Neutrophil (primary cell): ENCODE data around the gene PLXNB2.

Experiments used
- H3K27ac ChIP-seq: fragments of 200-600 bp; sonication (generic); 2 replicates; pipeline ENCODE4 v1.5.1; 2016; ENCODE audit warnings: mild to moderate bottlenecking, moderate library complexity
- H3K27me3 ChIP-seq: fragments of 200-600 bp; sonication (generic); 2 replicates; pipeline ENCODE4 v1.6.0; 2016; ENCODE audit warnings: mild to moderate bottlenecking
- H3K36me3 ChIP-seq: fragments of 200-600 bp; sonication (generic); 2 replicates; pipeline ENCODE4 v1.5.1; 2017
- H3K4me1 ChIP-seq, 2 experiments: fragments of 200-600 bp in 1 of 2; sonication (generic) in 1 of 2; 1 replicate in 1 of 2; 2 replicates in 1 of 2; pipeline versions ENCODE4 v1.5.1 to v1.6.1; 2013 to 2016; ENCODE audit warnings: low read depth in 1 of 2, low read length in 1 of 2, mild to moderate bottlenecking in 1 of 2, moderate library complexity in 1 of 2; ENCODE audit not compliant: control insufficient read depth in 1 of 2, insufficient read depth in 1 of 2
- H3K4me3 ChIP-seq, 2 experiments: fragments of 200-600 bp in 1 of 2; sonication (generic) in 1 of 2; 1 replicate in 1 of 2; 2 replicates in 1 of 2; pipeline ENCODE4 v1.5.1; 2013 to 2016; ENCODE audit warnings: low read depth in 1 of 2, low read length in 1 of 2, mild to moderate bottlenecking in 1 of 2, moderate library complexity in 1 of 2
- H3K9me3 ChIP-seq: fragments of 200-600 bp; sonication (generic); 2 replicates; pipeline ENCODE4 v1.5.1; 2016
- TF ChIP-seq, protein P1 (sequence below): fragments of 200-600 bp; sonication (generic); IDR thresholded peaks from 2 replicates; pipeline ENCODE4 v1.5.1; 2016; ENCODE audit warnings: antibody characterized with exemption

The PLXNB2 gene

DNA sequence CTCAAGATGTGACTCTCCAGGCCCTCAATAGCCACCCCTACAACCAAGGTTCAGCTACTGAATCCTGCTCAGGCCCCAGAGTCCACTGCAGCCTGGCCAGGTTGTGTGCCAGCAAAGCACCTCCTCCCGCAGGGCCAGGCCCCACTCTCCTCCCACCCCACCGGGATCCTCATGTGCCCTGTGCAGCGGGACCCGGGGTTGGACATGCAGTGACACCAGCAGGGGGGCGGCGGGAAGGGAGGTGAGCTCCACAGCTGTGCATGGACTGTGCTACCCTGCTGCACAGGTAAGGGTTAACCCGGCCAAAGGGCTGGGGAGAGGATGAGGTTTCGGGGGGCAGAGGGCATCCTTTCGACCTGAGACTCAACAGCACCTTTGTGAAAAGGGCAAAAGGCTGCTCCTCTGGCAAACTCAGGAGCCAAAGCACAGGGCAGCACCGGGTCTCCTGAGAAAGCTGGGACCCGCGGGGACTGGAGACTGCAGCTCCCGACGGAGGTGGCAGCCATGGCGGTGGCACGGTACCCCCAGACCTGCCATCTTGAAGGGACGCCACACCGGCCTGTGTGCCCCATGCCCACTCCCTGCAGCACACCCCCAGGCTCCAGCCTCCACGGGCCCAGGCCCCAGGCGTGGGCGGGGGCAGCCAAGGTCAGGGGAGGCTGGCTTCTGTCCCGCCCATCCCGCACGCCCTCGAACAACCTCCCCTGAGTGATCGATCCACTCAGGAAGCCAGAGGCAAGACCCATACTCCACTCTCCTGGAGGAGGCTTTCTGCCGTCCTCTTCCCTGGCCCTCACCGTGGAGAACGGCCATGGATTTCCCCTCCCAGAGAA is 10.6 kb downstream of the PLXNB2 start:
- Histone ChIP-seq H3K4me3 (no peak overlapping the region), H3K27me3 (peaks cover 90% of the 10 kb centered on the region), H3K9me3 (no peaks in the 10 kb centered on the region), H3K36me3 (no peaks in the 10 kb centered on the region), H3K4me1 (peaks cover 0 to 10% of the 10 kb centered on the region in 2 experiments), H3K27ac (no peak overlapping the region)
- TF ChIP-seq, protein P1, sequence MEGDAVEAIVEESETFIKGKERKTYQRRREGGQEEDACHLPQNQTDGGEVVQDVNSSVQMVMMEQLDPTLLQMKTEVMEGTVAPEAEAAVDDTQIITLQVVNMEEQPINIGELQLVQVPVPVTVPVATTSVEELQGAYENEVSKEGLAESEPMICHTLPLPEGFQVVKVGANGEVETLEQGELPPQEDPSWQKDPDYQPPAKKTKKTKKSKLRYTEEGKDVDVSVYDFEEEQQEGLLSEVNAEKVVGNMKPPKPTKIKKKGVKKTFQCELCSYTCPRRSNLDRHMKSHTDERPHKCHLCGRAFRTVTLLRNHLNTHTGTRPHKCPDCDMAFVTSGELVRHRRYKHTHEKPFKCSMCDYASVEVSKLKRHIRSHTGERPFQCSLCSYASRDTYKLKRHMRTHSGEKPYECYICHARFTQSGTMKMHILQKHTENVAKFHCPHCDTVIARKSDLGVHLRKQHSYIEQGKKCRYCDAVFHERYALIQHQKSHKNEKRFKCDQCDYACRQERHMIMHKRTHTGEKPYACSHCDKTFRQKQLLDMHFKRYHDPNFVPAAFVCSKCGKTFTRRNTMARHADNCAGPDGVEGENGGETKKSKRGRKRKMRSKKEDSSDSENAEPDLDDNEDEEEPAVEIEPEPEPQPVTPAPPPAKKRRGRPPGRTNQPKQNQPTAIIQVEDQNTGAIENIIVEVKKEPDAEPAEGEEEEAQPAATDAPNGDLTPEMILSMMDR, result no peak

DNA sequence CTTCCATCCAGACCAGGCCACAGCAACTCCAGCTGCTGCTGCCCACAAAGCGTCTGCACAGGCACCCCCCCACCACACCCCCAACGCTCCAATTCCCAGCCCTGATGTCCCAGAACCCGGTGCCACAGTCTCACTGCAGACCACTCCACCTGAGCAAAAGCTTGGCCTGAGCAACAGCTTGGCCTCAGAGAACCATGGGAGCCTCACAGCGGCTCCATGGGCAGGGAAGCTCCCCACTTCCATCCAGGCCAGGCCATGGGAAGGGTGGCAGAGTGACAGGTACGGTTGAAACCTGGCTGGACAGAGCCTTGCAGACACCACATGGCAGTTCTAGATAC is 13.2 kb downstream of the PLXNB2 start:
- Histone ChIP-seq H3K27ac (no peak overlapping the region), H3K4me1 (peaks cover 0 to 1% of the 10 kb centered on the region in 2 experiments), H3K9me3 (no peaks in the 10 kb centered on the region), H3K4me3 (no peak overlapping the region), H3K27me3 (peaks cover 79% of the 10 kb centered on the region), H3K36me3 (no peaks in the 10 kb centered on the region)
- TF ChIP-seq, protein P1, result no peak

DNA sequence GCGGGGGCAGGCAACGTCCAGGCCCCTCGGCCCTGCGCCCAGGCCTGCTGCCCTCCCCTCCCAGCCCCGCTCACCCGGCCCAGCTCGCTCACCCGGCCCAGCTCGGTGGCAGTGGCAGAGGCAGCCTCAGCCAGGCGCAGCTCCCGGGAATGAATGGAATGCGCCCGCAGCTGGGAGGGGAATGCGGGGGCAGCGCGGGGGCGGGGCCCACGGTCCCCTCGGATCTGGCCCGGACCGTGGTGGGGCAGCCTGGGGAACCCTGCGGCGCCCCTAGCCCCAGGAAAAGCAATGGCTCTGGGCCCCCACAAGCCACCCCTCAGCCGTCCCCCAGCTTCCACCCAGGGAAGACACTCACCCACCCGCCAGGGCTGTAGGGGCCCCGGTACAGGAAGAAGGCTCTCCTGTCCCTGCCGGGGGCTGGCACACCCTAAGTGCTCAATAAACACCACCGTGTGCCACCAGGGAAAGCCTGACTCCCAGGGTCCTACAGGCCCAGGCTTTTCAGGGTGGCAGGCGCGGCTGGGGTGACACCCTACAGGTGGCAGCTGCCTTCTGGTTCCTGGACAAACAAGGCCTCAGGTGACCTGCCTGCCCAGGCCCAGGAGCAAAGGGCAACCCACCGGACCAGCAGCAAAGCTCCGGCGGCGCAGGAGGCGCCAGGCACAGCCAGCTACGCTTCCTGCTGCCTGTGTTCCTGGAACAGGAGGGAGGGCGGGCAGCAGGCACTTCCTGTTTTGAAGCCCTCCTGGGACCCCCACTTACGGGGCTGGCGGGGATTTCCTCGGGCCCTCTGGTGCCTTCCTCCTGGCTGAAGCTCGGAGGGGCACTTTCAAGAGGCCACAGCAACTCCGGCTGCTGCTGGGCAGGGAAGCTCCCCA is 13.8 kb downstream of the PLXNB2 start:
- no peaks in the 10 kb centered on the region for H3K4me1 ChIP-seq
- H3K27ac ChIP-seq, result no peak overlapping the region
- TF ChIP-seq, protein P1, result no peak
- no peak overlapping the region for H3K4me3 ChIP-seq
- no peaks in the 10 kb centered on the region for H3K36me3 ChIP-seq
- no peaks in the 10 kb centered on the region for H3K9me3 ChIP-seq
- peaks cover 73% of the 10 kb centered on the region for H3K27me3 ChIP-seq

DNA sequence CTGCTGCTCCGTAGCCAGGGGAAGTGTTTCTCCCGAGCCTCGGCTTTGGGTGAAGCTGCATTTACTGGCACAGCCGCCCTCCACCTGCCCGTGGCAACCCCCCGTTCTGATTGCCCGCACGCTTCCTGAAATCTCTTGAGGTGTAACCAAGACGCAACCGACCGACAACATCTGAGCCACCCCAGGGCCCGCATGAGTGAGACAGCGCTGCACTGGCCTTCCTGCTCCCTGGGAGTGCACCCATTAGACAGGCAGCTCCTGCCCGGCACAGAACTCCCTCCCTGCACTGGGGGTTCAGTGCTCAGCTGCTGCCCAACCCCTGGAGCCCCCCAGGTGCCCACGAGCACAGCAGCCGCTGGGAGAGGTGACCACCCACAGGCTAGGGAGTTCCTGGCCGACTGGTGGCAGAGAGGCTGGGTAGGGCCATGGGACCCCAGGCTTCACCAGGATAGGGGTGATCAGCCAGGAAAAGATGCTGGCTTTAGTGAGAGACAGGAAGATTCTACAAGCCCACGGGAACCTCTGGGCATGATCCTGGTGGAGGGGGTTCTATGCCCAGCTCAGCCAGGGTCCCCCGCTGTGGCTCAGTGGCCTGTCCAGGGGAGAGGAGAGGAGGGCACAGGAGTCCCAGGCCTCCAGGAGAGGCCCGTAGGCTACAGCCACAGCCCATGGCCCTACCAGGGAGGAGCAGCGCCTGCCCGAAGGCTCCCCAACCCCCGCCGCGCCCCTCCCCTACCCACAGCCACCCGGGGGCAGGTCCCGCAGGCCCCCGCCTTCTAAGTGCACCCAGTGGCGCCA is 14.6 kb downstream of the PLXNB2 start:
- TF ChIP-seq, protein P1, result no peak
- no peaks in the 10 kb centered on the region for H3K36me3 ChIP-seq
- H3K27me3 ChIP-seq, result peaks cover 64% of the 10 kb centered on the region
- no peak overlapping the region for H3K27ac ChIP-seq
- H3K9me3 ChIP-seq, result no peaks in the 10 kb centered on the region
- no peaks in the 10 kb centered on the region for H3K4me1 ChIP-seq
- no peak overlapping the region for H3K4me3 ChIP-seq

DNA sequence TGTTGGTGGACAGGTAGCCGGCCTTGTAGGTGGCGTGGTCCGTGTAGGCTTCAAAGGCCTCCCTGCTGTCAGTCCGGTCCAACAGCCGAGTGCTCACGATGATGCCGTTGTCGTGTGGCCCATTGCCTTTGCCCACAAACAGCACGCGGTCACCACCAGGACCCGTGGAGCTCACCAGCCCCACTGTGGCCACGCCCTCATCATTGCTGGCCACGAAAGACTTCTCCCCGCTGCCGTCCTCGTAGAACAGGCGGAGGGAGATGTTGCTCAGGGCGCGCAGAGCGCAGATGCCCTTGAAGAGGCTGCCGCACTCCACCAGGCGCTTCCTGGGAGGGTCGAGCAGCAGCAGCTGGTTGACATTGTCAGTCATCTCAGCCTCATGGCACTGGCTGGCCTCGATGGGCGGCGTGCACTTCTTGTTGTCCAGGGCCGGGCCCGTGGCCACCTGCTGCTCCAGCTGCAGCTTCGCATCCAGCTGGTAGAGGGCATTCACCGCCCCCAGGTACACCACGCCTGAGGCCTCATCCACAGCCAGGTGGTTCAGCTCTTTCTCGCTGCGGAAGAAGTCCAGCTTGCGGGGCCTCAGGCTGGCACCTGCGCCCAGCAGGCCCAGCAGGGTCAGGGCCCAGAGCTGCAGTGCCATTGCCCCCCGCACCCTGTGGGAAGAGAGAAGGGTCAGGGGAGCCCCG is 17.4 kb downstream of the PLXNB2 start:
- Histone ChIP-seq H3K4me3 (no peak overlapping the region), H3K9me3 (no peaks in the 10 kb centered on the region), H3K4me1 (no peaks in the 10 kb centered on the region), H3K27me3 (peaks cover 45% of the 10 kb centered on the region), H3K27ac (no peak overlapping the region), H3K36me3 (no peaks in the 10 kb centered on the region)
- TF ChIP-seq, protein P1, result no peak
